ENCODE measurements around the gene SIGLEC10.

Gene SIGLEC10

GRCh38 chr19:51394050-51394836 is 23.2 kb downstream of the SIGLEC10 start:
- peak; percentile 94 to 95 for DNase-seq

GRCh38 chr19:51392701-51393100 is 24.7 kb downstream of the SIGLEC10 start:
- DNase-seq, result no peak

- no peak for DNase-seq
Observed at GRCh38 chr19:51391073-51391611, 26.3 kb downstream of the SIGLEC10 start.

GRCh38 chr19:51389143-51389542 is 28.3 kb downstream of the SIGLEC10 start:
- DNase-seq, result no peak

GRCh38 chr19:51387924-51388389 is 29.5 kb downstream of the SIGLEC10 start, which contains the start of gene LIM2:
LIM2 (minus strand) TSS chr19:51387974; CDS start chr19:51387443, 531 bp downstream.
- DNase-seq, result no peak

- no peak for DNase-seq
Observed at GRCh38 chr19:51386882-51387520, 30.4 kb downstream of the SIGLEC10 start.

GRCh38 chr19:51382004-51382403 is 35.4 kb downstream of the SIGLEC10 start:
- no peak for DNase-seq

- no peak for DNase-seq
Observed at GRCh38 chr19:51380379-51380778, 37.1 kb downstream of the SIGLEC10 start.

GRCh38 chr19:51377422-51377821 is 40.0 kb downstream of the SIGLEC10 start:
- no peak for DNase-seq

- DNase-seq, result peak; percentile 15 to 41
Observed at GRCh38 chr19:51375504-51376221, 41.8 kb downstream of the SIGLEC10 start.

- DNase-seq, result peak; percentile 78 to 82
Observed at GRCh38 chr19:51372649-51373504, 44.6 kb downstream of the SIGLEC10 start, which contains the start of gene NKG7. NKG7 (minus strand) TSS chr19:51372654; CDS start chr19:51372535, 119 bp downstream.

GRCh38 chr19:51372021-51372648 is 45.3 kb downstream of the SIGLEC10 start:
- no peak for DNase-seq

- no peak for DNase-seq
Observed at GRCh38 chr19:51371186-51371690, 46.2 kb downstream of the SIGLEC10 start.

- DNase-seq, result no peak
Observed at GRCh38 chr19:51370230-51370629, 47.2 kb downstream of the SIGLEC10 start.

- DNase-seq, result peak in 1 of 2 donors; percentile 36
Observed at GRCh38 chr19:51368366-51369282, 48.8 kb downstream of the SIGLEC10 start, which contains the start of gene CLDND2. CLDND2 (minus strand) TSS chr19:51369003; CDS start chr19:51368577, 426 bp downstream.

GRCh38 chr19:51367565-51368365 is 49.7 kb downstream of the SIGLEC10 start:
- DNase-seq, result peak; percentile 97

GRCh38 chr19:51367255-51367564 is 50.2 kb downstream of the SIGLEC10 start:
- no peak for DNase-seq

- DNase-seq, result peak; percentile 94 to 95
Observed at GRCh38 chr19:51366389-51367254, 50.8 kb downstream of the SIGLEC10 start.
